ENCODE data around the gene UBP1. TPM values are rescaled to one million over a fixed set of nuclear protein-coding genes. Genes with fewer than 3 reads are reported as not detected.
A peak's percentile ranks its signal among the peaks of the same experiment; 100 is the strongest.
"Not testable (repeated sequence)": the region's sequence is repeated elsewhere in the genome, so short reads cannot be mapped to it uniquely, and the experiment has no call there.

UBP1 gene
- 118 TPM for polyA plus RNA-seq (ENCODE audit: insufficient read length)
- long read RNA-seq, donor 1, partial matches to known transcripts = 0 of 1 reads
- long read RNA-seq, donor 1, other reads (novel, unspliced or antisense) = 0 of 1 reads
- long read RNA-seq, donor 2, full-length matches to known transcripts = 3 of 3 reads
- long read RNA-seq, donor 2, partial matches to known transcripts = 0 of 3 reads
- long read RNA-seq, donor 2, other reads (novel, unspliced or antisense) = 0 of 3 reads
- long read RNA-seq, donor 3, full-length matches to known transcripts = 4 of 4 reads
- long read RNA-seq, donor 3, partial matches to known transcripts = 0 of 4 reads
- long read RNA-seq, donor 3, other reads (novel, unspliced or antisense) = 0 of 4 reads
- long read RNA-seq, donor 4 = 0 reads
- long read RNA-seq, donor 5, full-length matches to known transcripts = 8 of 8 reads
- long read RNA-seq, donor 5, partial matches to known transcripts = 0 of 8 reads
- long read RNA-seq, donor 5, other reads (novel, unspliced or antisense) = 0 of 8 reads
- long read RNA-seq, donor 6, partial matches to known transcripts = 0 of 3 reads
- long read RNA-seq, donor 6, other reads (novel, unspliced or antisense) = 0 of 3 reads
- long read RNA-seq, donor 7, full-length matches to known transcripts = 5 of 5 reads
- long read RNA-seq, donor 7, partial matches to known transcripts = 0 of 5 reads
- long read RNA-seq, donor 7, other reads (novel, unspliced or antisense) = 0 of 5 reads
- long read RNA-seq, donor 8, partial matches to known transcripts = 0 of 3 reads
- long read RNA-seq, donor 8, other reads (novel, unspliced or antisense) = 0 of 3 reads

GRCh38 chr3:33440328-33441224 lies at the start of gene UBP1:
Gene UBP1 (minus strand): TSS chr3:33440405. CDS start chr3:33439848, 557 bp downstream.
- DNase-seq = peak; percentile 100

GRCh38 chr3:33488683-33489082 lies 48.5 kb upstream of the UBP1 start:
- DNase-seq = no peak

GRCh38 chr3:33488246-33488645 lies 48.0 kb upstream of the UBP1 start:
- DNase-seq = no peak

GRCh38 chr3:33482111-33482521 lies 41.9 kb upstream of the UBP1 start:
- no peak for DNase-seq

GRCh38 chr3:33474896-33475295 lies 34.7 kb upstream of the UBP1 start:
- DNase-seq = no peak

GRCh38 chr3:33473813-33474212 lies 33.6 kb upstream of the UBP1 start:
- DNase-seq = no peak

- DNase-seq = no peak
Observed at GRCh38 chr3:33467786-33468185, 27.6 kb upstream of the UBP1 start.

- DNase-seq = no peak
Observed at GRCh38 chr3:33461097-33461496, 20.9 kb upstream of the UBP1 start.

- DNase-seq = not testable (repeated sequence)
Observed at GRCh38 chr3:33459577-33459976, 19.4 kb upstream of the UBP1 start.

GRCh38 chr3:33458446-33458845 lies 18.2 kb upstream of the UBP1 start:
- DNase-seq = no peak

GRCh38 chr3:33456756-33457155 lies 16.6 kb upstream of the UBP1 start:
- DNase-seq = no peak

- no peak for DNase-seq
Observed at GRCh38 chr3:33453331-33453761, 13.1 kb upstream of the UBP1 start.

GRCh38 chr3:33451994-33452393 lies 11.8 kb upstream of the UBP1 start:
- DNase-seq = not testable (repeated sequence)

- no peak for DNase-seq
Observed at GRCh38 chr3:33447958-33448357, 7.8 kb upstream of the UBP1 start.

GRCh38 chr3:33447256-33447625 lies 7.0 kb upstream of the UBP1 start:
- not testable (repeated sequence) for DNase-seq

GRCh38 chr3:33442190-33442589 lies 2.0 kb upstream of the UBP1 start:
- DNase-seq = no peak

GRCh38 chr3:33441225-33441976 lies 1.2 kb upstream of the UBP1 start:
- DNase-seq = no peak

- DNase-seq = peak; percentile 46
Observed at GRCh38 chr3:33439546-33440327, 468 bp downstream of the UBP1 start.

GRCh38 chr3:33438881-33439545 lies 1.2 kb downstream of the UBP1 start:
- no peak for DNase-seq

- DNase-seq = peak; percentile 13
Observed at GRCh38 chr3:33438284-33438668, 1.9 kb downstream of the UBP1 start.
